Measurements from ENCODE around the gene ALLC.
"Not testable (repeated sequence)": the region's sequence is repeated elsewhere in the genome, so short reads cannot be mapped to it uniquely, and the experiment has no call there.

Gene ALLC

DNA sequence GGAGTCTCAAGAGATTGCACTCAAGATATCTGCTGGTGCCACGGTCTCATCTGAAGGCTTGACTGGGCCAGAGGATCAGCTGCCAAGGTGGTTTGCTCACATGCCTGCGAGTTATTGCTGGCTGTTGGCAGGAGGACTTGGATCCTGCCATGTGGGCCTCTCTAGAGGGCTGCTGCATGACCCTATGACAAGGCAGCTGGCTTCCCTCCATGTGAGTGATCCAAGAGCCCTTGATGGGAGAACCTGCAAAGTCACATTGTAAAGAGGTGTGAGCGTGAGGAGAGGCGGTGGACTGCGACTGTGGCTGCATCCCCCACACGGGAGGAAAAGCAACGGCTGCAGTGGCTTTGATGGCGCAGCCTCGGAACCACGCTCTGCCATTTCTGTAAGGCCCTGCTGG lies 4.0 kb upstream of the ALLC start:
- DNase-seq (ENCODE audit: low read depth in 3 of 3, low spot score in 1 of 3), result no peak

DNA sequence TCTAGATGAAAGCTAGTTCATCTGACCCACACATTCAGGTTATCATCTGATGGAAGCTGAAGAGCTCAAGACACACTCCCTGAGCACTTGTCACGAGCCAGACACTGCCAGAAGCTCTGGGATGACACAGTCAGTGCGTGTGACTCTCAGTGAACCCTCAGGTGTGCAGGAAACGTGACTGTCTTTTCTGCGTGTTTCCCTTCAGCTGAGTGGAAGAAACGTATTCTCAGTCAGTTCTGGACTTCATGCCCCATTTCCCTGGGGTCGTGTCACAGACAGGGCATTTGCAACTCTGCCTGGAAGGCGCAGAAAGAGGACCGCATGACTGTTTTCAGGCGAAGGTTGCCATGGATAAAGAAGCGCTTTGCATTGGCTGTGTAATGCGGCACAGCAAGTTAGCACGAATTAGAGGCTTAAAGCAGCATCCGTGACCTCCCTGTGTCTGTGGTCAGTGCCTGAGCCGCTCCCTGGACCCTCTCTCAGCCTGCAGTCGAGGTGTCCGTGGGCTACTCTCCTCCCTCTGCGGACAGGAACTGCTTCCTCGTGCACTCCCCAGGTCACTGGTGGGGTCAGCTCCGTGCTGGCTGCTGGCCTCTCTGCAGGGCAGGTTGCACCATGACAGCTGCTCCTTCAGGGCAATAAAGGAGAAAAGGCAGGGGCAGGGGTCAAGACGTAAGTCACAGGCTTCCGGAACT lies 3.3 kb upstream of the ALLC start:
- no peak for DNase-seq (ENCODE audit: low read depth in 3 of 3, low spot score in 1 of 3)

DNA sequence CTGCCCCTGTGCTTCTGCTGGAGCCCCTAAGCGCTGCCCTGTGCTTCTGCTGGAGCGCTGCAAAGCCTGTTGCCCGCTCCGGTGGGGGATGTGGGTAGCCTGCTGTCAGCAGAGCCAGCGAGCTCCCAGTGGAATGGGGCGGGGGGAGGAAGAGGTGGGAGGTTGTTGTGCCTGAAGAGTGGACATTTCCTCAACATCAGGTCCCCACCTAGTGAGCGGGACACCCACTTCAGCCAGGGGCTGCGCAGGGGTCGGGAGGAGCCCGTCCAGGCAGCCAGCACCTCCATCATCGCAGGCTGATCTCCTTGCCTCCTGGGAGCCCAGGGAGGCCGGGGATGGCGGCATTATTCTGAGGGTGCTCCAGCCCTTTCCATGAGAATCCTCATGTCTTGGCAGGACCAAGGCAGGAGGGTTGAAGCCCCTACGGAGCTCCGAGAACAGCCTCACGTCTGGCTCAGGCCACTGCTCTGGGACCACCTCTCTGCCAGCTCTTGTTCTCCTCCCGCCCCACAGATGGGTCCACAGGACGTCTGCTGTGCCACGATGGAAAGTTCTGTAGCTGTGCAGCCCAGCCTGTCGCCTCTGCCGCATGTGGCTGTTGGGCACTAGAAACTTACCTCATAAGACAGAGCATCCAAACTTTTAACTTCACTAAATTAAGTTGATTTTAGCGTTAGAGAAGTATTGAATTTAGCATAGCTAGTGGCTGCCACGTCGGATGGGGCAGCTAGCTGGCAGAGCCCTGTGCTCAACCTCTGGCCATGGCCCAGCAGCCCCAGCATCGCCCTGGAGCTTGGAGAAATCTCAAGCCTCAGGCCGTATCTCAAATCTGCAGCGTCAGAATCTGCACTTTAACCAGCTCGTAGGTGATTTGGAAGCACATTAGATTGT lies 1.9 kb upstream of the ALLC start:
- DNase-seq (ENCODE audit: low read depth in 3 of 3, low spot score in 1 of 3), result no peak

DNA sequence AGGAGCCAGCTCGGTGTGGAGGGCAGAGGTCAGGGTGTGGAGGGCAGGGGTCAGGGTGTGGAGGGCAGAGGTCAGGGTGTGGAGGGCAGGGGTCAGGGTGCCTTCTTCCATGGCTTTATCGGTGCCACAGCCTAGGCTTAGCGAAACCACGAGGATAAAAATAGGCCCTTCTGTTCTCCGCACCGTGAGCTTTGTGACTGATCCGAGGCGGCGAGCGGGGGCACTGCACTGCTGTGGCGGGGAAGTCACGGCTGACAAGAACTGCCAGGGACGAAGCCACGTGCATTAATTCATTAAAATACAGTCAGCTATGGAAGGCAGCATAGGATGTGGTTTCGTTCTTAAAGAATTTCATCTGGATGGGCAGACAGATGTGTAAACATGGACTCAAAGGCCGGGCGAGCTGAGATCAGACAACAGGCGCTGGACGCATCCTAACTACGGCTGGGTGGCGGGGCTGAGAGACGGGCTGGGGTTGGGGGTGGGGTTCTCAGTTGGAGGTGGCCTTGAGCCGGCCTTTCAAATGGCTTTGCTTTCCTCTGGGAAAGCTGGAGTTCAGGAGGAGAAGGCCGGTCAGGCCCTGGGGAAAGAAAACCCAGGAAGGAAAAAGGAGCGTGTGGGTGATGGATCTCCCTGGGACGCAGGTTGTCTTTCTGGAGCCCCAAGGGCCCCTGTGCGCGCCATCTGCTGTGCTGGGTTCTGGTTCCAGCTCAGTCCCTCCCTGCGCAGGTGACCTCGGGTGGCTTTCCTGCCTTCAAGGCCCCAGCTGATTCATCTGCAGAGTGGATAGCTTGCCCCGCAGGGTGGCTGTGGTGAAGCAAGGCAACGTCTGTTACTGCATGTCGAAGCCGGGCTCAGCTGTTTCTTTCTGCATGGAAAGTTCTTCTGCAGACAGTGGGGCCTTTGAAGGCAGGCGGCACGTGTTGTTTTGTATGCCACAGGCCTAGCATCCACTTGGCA lies 958 bp upstream of the ALLC start:
- no peak for DNase-seq (ENCODE audit: low read depth in 3 of 3, low spot score in 1 of 3)

DNA sequence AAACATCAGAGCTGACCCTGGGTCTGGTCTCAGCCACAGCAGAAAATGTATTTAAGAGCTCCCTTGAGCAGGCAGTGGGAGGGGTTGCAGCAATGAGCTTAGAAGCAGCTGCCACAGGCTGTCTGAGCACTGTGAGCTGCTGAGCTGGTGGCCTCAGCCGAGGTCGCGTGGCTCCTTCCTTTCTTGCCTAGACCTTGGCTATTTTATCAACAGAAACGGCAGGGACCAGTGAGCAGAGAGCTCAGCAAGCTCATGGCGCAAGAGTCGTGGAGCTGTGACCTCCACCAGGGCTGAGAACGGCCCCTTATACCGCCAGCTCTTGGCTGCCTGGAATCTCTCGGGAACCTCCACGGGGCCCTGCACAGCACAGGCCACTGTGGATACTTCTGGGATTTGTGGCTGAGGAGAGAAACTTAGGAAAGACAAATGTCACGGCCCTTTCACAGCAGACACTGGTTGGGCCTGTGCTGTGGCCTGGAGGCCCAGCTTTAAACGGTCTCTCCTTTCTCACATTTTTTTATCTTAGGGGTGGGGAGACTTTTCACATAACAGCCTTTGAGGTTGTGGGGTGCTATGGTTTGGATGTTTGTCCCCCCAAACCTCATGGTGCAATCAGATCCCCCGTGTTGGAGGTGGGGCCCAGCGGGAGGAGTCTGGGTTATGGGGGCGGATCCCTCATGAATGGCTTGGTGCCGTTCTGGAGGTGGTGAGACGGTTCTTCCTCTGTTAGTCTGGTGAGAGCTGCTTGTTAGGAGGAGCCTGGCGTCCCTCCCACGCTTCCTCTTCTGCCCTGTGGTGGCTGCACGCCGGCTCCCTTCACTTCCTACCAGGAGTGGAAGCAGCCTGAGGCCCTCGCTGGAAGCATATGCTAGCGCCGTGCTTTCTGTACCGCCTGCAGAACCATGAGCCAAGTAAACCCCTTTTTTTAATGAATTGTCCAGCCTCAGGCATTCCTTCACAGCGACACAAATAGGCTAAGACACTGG lies 1.7 kb downstream of the ALLC start:
- DNase-seq (ENCODE audit: low read depth in 3 of 3, low spot score in 1 of 3), result no peak

DNA sequence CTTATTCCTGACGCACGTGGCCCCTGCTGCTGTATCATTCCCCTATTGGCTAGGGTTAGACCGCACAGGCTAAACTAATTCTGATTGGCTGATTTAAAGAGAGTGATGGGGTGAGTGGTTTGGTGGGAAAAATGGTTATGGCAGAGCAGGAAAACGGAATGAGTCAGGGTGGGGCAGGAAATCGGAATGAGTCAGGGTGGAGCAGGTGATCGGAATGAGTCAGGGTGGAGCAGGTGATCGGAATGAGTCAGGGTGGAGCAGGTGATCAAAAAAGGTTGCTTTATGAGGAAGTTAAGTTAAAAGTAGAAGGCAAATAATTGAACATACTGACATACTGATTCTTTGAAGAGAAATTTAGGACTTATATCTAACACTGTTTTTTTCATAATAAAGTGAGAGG lies 2.6 kb downstream of the ALLC start:
- not testable (repeated sequence) for DNase-seq (ENCODE audit: low read depth in 3 of 3, low spot score in 1 of 3)

DNA sequence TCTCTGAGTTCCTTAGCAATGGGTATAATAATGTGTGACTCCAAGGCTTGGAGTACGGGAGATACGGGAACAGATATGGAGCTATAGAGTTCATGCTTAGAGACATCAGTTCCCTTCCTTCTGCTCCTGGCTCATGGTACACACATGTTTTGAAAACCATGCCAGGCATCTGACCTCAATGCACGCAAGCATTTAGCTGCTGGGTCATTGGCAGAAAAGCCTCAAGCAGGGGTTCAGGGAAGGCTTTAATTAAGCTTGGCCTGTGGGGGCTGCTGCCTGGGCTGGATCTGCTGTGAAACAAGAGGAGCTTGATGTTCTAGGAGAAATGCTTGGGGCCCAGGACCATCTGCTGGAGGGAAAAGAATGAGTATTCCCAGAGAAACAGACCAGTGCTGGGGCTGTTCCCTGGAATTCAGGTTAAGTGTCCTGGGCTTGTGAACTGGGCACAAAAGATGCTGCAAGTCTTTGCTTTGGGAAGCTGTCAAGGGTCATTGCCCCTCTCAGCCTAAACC lies 3.2 kb downstream of the ALLC start:
- no peak for DNase-seq (ENCODE audit: low read depth in 3 of 3, low spot score in 1 of 3)

DNA sequence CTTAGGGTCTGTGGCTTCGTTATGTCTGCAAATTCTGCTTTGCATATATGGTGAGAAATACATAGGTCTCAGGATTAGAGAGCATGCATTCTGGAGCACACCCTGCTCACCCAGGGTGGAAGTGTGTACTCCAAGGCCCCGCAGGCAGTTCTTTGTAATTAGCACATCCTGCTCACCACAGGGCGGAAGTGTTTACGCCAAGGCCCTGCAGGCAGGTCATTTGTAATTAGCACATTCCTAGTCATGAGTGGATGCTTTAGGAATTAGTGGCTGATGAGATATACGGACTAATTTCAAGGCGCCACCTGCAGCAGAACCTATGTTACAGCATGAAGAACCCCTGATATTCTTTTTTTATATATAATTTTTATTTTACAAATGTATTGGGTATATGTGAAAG lies 4.2 kb downstream of the ALLC start:
- no peak for DNase-seq (ENCODE audit: low read depth in 3 of 3, low spot score in 1 of 3)

DNA sequence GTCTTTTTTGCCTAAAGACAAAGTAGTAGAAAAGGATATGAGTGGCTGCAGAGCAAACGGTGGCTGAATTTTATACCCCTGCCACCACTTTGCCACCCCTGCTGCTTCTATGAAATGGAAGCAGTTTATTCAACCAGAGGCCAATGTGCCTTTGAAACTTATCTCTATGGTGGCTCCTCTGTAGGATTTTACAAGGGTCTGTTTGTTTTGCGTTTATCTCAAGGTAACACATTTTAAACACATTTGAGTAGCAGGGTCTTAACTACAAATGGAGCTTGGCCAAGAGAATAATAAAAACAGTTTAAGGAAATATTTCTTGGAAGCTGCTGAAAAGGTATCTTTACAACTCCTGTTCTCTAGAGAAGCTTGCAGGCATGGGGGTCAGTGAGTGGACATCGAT lies 6.1 kb downstream of the ALLC start:
- no peak for DNase-seq (ENCODE audit: low read depth in 3 of 3, low spot score in 1 of 3)

DNA sequence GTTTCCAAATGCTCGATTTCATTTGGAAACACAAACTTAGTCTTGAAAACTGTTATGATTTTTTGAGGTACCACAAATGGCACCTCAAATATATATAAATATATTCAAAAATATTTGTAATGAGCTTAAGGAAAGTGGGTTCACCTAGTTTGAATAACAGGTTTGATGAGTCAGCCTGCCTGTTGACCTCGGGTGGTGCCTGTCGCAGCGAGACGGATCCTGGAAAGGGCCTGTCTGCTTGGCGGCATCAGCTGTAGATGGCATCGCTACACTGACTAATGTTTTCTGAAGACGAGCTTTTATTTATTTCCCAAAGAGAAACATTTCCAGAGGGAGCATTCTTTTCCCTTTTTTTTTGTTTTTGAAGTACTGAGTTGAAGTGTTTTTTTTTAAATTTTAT lies 6.9 kb downstream of the ALLC start:
- no peak for DNase-seq (ENCODE audit: low read depth in 3 of 3, low spot score in 1 of 3)

DNA sequence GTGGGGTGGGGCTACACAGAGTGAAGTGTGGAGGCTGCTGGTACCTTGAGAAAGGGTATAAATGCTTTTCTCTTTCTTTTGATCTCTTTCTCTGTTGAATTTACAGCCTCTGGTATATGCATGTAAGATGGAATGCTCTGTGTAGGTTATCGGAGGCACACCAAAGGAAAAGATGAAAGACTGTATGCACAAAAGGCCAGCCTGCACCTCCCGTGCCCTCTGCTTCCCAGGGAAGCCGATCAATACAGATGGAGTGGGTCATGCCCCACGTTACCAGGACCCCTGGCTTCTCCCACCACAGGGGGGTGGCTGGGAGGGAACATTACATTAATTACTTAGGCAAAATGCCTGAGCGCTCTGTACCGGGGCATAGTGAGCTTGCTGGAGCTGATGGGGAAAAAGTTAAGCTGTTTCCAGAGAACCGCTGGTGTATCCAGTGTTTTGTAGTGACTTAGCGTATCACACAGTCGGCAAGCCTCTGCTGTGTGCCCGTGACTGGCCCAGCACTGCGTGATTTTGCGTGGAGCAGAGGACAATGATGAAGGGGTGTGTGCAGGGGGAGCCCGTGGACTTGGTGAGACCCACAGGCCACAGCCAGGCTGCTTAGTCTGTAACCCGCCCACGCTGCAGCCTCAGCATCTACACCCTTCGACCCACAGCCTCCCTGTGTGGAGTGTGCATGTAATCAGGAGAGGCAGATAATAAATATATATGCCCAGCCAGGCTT lies 8.0 kb downstream of the ALLC start:
- DNase-seq (ENCODE audit: low read depth in 3 of 3, low spot score in 1 of 3), result no peak

DNA sequence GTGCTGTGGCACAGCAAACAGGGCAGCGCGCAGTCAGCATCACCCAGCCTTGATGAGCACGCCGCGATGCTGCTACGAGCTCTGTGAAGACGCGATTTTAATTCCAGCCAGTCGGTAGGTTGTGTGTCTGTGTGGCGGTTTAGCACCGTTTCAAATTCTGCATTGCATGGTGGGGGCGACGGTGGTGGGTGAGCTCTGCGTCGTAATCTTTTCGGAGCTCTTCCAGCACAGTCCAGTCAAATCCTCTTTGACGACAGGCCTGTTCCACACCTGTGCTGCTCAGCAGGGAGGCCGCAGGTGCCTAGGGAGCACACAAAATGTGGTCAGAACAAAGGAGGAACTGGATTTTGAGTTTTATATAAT lies 8.6 kb downstream of the ALLC start:
- DNase-seq (ENCODE audit: low read depth in 3 of 3, low spot score in 1 of 3), result no peak

DNA sequence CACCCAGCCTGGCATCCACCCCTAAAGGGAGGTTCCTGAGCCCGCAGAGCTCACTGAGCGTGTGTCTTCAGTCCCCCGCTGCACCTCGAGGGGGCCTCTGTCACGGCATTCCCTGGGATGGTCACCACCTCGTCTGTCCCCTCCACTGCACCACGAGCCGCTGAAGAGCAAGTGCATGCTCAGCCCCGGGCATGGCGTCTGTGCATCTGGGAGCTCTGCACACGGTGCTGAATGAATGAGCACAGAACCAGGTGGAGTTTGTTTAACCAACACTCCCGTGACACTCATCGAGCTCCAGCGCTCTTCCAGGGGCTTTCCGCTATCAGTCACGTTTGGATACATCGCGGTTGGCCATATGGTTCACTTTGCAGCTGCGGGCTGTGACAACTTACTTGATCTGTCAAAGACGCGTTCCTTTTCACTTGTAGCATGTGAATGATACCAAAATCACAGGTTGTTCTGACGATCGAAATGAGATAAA lies 9.2 kb downstream of the ALLC start:
- DNase-seq (ENCODE audit: low read depth in 3 of 3, low spot score in 1 of 3), result no peak

DNA sequence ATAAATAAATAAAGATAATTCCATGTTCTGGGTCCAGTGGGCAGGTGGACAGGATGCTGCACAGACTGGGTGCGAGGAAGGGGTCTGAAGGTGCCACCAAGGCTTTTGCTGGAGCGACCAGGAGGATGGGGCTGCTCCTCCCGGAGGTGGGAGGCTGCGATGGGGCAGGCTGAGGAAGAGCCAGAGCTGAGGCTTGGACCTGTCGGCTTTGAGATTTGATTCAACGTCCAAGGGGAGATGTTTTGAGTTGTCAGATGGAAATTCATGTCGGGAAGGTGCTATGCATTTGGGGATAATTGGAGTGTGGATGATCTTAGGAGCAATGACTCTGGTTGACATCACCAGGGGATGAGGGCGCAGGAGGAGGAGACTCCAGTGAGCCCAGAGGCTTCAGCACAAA lies 11.7 kb downstream of the ALLC start:
- no peak for DNase-seq (ENCODE audit: low read depth in 3 of 3, low spot score in 1 of 3)

DNA sequence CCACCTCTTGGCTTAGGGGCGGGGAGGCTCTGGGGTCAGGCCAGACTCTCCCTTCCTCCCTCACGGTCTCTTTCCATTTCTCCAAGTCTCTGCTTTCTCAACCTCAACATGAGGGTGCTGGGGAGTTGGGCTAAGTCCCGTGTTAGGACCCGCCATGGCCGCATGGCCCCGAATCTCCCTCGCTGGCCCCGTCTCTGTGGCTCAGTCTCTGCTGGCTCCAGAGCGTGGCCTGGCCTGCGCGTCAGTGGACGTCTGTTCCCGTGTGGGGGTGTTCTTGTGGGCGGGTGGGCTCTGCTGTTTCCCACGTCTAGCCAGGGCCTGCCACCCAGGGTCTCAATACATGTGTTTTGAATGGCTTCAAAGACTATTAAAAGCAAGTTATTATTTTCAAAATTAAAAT lies 12.4 kb downstream of the ALLC start:
- DNase-seq (ENCODE audit: low read depth in 3 of 3, low spot score in 1 of 3), result no peak

DNA sequence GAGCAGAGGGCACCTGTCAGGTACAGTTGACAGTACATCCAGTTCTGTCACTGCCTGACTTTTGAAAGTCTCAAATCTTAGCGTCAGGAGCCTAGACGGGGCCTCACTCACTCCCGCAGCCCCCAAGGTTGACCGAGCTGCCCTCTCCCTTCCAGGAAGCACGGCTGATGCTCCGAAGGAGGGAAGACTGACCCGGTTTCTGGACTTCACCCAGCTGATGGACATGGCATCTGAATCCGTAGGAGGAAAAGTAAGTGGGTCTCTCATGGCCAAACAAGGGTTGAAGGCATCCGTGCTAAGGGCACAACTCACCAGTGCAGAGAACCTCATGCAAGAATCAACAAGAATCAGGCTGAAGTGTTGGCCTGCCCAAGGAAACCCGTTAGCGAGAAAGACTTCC lies 12.9 kb downstream of the ALLC start:
- DNase-seq (ENCODE audit: low read depth in 3 of 3, low spot score in 1 of 3), result no peak

DNA sequence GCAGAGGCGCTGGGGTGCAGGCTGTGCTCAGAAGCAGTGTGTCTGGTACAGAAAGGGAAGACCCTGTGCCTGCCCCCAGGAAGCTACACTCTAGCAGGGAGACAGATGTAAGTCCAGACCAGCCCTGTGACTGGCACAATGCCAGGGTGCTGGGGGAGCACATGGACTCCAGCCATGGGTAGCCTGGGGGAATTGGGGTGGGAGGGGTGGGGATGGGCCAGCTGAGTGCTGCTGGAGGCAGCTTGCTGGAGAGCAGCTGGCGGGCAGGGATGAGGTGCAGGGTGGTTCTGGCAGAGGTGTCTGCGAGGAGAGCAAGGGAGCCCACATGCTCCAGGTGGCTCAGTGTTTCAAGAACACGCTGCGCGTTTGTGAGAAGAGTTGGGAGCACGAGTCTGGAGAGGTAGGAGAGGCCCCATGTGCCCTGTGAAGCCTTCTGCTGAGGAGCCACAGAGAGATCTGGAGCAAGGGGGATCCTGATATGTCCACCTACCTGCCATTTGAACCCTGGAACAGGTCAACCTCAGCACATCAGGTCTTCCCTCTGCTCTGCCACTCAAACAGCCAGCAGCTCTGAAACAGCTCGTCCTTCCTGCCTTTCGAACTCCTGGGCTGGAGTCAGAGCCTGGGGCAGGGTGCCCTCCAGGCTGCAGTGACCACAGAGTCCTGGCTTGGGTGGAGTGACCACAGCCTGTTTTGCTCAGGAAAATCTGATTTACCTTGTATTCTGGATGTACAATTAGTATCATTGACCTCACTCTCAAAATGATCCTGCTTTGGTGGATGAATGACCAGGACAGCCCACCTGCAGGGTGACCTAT lies 15.1 kb downstream of the ALLC start:
- DNase-seq (ENCODE audit: low read depth in 3 of 3, low spot score in 1 of 3), result no peak

DNA sequence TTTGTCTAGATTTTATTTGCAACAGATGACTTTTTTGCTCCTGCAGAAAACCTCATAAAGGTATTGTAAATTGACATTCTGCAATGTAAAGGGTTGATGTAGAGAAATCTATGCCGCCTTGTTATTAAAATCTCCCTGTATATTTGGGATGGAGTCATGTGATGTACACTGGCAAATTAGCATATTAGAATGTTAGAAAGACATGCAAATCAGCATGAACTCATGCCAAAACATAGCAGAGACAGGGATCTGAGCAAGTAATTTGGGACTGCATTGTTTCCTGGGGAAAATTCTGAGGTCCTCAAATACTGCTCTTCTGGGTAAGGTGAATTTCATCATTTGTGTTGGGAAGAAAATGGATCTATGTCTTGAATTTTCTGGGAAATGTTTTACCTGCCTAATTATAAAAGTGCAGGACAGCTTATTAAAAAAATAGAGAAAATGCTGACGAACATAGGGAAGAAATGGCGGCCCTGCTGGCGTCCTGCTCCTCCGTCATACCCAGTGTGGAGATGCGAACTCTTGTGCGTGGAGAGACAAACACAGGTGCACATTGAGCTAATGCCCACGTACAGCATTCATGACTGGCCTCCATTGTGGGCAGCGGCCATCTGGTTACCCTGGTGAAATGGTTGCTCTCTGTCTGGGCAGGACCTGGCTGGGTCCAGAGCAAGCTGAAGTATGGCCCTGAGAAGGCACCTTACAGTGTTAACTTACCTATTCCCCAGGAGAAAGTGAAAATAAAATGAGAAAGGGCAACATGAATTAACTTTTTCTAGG lies 16.3 kb downstream of the ALLC start:
- DNase-seq (ENCODE audit: low read depth in 3 of 3, low spot score in 1 of 3), result no peak

Data from stimulated activated CD4-positive, alpha-beta T cell treated with anti-CD3 and anti-CD28 coated beads, TNF-alpha, amount 100 ng/mL, for 1 hour (primary cell).